GM18909 (cell line): Measurements from ENCODE around the gene PTPN1.

Experiments
- ATAC-seq: cut with Tn5 transposase; IDR thresholded peaks from one replicate; pipeline ENCODE4 v1.9.1; 2021; ENCODE audit warnings: mild to moderate bottlenecking; ENCODE audit not compliant: unreplicated experiment, poor library complexity

The PTPN1 gene

DNA sequence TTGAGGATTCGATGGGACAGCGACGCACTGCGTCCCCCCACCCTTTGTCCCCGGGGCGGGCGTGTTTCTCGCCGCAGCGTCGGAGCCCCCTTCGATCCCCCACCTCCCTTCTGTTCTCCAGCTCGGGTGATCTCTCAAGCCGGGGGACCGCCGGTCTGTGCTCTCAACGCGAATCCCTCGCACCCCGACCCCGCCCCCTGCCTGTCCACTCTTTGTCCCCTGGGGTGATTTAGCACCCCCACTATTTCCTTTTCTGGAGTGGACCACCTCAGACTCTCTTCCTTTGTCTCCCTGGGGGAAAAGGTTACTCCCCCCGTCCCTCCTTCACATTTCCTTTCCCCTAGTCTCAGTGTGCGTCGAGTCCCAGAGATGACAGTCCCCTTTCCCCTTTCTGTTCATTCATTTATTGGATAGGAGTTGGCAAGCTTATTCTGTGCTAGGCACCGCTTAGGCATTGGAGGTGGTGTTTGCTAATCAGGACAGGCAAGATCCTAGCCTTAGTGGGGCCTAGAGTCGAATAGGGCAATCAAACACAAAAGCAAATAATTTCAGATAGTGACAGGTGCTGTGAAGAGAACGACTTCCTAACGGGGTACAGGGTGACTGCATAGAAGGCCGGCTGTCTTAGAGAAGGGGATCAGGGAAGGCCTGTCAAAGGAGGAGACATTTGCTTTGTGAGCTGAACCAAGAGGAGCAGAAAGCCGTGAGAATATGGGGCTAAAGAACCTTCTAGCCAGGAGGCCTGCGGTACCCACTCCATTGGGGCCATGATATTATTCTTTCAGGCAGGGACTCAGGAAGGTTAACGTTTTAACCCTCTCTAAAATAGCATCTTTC lies 741 bp downstream of the PTPN1 start:
- ATAC-seq, result no peak

DNA sequence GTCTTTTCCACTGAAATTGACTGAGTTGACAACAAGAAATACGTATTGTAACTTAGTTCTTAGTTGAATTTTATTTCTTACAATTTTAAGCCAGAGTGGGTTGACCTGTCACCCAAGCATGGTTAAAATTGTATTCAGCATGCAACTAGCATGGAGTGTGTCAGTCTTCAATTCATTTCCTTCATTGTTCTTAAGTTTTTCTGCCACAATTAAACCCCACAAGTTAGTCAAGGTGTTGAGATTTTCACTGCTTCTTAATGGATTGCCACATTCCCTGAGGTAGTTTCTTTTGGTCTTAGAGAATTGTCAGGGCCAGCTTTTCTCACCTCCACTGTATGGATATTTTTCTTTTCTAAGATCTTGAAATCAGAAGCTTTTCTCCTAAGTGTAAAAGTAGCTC lies 2.1 kb downstream of the PTPN1 start:
- ATAC-seq, result no peak

DNA sequence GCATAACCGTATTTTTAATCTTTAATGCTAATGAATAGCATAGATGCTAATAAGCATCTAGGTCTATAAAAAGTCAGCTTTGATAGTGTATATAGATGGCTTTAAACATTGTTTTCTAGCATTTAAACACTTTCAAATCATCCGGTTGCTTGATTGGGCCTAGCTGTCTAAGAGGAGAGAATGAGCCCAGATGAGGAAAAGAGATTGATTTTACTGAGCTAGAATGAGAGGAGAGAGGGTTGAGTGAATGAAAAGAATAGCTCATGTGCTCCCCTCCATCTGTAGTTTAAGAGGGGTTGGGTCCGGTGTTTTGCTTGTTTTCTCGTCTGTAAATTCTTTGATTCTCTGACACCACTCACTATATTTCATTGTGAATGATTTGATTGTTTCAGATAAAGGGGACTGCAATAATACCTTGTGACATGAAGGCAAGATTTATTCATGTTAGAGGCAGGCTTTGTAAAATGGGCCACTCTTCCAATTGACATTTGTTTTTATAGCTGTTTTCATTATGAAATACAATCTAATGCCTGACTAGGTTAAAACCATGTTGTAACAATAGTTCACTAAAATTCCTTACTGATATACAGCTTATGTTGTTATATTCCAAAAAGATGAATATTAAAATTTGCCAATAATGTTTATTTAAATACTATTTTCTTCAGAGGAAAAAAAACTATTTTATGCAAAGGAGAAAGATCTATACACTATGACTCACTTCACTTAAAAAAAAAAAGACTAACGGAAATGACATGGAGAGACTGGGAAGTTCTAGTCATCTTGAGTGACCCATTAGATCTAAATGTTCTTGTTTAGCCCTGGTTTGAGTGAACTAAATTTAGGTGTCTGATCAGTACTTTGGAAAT lies 3.2 kb downstream of the PTPN1 start:
- no peak for ATAC-seq

DNA sequence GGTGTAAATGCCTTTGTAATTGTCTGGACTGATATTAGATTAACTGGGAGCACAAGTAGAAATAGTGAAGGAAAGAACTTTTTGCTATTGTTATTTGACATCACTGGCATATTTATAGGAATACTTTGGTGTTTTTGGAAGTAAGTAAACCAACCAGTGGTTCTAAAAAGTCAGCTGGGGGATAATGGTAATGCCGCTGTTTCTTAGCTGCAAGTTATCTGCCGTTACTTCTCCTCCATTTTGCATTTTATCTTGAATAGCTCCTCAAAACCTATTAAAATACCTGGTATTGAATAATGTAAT lies 3.8 kb downstream of the PTPN1 start:
- no peak for ATAC-seq

DNA sequence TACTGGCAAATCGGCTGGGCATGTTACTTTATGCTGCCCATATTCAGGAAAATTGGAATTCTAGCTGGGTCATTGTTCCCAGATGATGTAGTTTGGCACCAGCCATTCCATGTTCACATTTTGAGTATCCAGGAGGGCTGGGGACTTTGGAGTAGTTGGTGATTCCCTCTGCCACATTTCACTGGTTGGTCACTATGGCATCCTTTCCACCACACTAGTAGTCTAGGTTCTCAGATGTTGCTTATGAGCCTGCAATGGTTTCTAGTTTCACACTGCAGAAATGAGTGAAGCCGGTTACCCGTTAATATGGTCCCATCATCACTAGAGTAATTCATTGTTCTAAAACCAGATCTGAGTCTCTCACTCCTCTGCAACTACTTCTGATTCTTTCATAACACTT lies 4.6 kb downstream of the PTPN1 start:
- ATAC-seq, result no peak

DNA sequence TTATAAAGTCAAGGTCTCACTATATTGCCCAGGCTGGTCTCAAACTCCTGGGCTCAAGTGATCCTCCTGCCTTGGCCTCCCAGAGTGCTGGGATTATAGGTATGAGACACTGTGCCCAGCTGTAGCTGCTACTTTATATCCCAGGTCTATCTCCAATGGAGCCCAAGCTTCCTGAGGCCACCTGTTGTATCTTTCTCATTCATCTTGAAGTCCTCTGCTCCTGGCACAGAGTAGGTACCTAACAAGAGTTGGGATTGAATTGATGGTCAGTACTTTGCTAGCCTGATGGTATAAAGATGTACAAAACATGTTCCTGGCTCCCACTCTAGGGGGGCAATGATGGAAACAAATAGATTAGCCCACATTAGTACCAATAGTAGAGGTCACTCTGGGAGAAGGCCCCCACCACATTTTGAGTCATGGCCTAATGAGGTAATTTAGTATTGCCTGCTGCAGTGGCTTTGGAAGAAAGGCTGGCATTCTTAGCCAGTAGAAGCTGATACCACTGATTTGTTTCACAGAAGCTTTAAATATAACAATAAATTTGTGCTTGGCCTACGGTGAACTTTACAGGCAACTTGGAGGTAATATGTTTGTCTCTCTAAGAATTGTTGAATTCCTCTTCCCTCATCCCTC lies 5.4 kb downstream of the PTPN1 start:
- no peak for ATAC-seq

DNA sequence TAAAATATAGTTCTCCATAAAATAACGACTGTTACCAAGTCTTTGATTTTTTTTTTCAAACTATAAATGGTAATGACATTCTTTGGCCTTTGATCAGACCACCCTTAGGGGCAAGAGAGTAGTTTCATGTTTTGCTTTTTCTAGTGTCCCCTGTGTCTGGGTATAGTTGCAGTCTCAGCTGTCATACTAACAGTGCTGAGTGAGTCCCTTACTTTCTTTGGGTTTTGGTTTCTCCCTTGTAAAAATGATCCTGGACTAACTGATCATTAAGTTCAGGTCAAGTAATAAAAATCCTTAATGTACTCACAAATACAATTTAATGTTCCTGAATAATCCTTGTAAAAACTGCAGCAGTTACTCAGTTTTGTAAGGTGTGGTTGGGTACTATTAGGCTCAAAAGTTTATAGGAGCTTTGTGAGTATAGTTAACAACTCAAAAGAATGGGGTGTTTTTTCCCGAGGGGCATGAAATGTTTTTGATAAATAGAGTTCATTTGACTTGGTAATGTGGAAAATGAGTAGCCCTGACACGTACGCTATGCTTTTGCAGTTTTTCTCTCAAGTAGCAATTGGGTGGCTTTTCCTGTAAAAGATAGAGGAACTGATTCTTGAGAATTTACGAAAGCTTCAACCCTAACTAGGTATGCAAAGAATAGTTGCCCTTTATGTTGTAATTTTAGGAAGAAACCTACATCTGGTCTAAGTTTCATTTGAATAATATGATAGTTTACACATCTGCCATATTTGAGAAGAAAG lies 6.2 kb downstream of the PTPN1 start:
- peak; percentile 56 for ATAC-seq

DNA sequence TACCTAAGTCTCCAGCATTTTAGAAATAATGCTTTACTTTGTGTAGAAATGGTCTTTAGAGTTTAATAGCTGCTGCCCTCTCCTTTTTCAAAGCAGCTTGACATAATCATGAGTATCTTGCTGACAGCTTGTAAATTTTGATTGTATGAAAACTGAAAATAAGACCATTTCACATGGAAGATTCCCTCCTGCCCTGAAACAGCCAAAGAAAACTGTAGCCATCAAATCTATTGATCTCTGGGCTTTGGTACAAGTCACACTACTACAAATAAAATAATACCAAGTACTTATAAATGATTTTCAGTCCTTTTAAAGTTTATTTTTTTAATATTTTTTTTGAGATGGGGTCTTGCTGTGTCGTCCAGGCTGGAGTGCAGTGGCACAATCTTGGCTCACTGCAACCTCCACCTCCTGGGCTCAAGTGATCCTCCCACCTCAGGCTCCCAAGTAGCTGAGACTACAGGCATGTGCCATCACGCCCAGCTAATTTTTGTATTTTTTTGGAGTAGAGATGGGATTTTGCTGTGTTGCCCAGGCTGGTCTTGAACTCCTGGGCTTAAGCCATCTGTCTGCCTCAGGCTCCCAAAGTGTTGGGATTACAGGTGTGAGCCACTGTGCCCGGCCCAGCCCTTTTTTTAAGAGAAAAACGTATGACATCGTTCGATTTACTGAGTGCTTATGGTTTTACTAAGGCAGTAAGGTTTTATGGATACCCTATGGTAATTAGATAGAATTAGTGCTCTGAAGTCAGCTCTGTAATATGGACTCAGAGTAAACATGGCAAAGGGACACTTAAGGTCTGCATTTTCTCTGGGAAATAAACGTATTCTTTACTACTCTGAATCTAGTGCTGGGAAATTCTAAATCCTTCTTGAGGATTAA lies 7.0 kb downstream of the PTPN1 start:
- no peak for ATAC-seq

DNA sequence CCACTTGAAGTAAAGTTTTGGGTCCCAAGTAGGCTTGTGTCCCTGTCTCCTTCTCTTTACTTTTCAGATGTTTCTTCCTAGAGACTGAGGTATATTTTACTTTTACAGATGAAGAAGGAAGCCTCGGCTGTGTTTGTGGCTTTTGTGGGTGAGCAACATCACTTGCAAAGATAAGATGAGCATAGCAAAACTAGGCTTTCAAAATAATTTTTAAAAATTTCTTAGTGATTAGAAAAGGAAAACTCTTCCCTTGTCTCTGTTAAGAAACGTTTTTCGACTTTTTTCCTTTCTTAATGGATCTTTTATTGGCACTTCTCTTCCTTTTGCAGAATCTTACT lies 7.6 kb downstream of the PTPN1 start:
- ATAC-seq, result no peak

DNA sequence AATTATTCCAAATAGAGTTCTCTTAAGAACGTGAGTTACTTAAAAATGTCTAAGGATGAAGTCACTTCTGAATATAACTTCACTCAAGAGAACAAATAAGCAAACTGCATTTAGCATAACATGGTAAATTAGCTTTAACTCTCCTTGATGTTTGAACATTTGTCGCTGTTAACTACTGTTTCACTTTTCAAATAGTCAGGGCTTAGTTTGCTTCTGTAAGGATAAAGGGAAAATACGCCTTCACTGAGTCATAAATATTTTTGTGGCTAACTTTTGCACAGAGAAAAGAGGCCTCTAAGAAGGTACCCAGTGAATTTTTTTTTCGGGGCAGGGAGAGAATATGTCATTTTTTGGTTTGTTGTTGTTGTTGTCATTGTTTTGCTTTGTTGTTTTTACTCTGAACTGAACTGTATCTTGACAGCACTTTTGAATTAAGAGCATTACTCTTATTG lies 8.1 kb downstream of the PTPN1 start:
- ATAC-seq, result no peak

DNA sequence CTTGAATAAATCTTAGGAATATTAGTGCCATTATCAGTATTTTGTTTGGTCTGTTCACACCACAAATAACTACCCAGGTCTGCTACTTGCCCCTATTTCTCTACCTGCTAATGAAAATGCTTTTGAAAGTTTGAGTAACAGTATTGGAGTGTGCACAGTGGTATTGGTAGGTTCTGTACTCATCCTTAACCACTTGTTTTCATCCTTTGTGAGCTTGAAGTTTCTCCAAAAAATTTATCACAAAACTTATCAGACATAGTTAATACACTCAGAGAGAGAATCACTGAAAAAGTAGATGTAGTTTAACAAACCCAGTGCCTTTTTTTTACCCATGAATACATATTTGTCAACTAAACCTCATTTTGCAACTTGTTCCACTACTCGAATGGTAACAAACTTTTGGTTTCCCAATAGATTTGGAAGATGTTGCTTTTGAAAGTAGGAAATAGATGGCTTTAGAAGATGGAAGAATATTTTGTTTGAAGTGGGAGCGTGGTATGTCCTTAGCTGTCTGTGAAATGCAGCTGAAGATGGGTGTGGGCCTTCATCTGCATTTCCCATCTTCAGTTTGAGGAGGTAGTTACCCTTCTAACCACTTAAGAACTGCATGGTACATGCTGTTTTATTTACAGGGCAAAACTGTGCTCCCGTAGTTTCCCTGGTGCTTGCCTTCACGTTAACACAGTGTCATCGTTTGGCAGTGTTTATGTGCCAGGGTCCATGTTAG lies 9.0 kb downstream of the PTPN1 start:
- no peak for ATAC-seq

DNA sequence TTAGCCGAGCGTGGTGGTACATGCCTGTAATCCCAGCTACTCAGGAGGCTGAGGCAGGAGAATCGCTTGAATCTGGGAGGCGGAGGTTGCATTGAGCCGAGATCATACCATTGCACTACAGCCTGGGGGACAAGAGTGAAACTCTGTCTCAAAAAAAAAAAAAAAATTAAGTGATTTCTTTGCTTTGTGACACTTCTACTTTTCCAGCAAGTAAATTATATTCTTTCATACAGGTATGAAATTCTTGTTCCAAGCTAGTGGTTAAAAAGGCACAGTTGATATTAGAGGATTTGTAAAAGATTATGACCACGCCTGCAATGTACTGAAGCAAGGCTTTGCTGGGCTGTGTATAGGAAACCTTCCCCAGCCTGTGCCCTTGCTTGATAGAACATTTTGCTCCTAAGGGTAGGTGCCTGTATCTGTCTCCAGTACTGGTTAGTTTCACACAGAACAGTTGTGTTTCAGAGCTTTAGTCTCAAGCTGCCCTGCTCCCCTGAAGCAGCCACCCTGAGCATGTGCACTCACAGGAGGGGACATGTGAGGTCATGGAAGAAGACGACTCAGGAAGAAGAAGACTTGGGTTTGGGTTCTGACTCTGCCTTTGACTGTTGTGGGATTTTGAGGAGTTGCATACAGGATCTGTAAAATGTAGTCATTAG lies 10.2 kb downstream of the PTPN1 start:
- ATAC-seq, result peak; percentile 41

DNA sequence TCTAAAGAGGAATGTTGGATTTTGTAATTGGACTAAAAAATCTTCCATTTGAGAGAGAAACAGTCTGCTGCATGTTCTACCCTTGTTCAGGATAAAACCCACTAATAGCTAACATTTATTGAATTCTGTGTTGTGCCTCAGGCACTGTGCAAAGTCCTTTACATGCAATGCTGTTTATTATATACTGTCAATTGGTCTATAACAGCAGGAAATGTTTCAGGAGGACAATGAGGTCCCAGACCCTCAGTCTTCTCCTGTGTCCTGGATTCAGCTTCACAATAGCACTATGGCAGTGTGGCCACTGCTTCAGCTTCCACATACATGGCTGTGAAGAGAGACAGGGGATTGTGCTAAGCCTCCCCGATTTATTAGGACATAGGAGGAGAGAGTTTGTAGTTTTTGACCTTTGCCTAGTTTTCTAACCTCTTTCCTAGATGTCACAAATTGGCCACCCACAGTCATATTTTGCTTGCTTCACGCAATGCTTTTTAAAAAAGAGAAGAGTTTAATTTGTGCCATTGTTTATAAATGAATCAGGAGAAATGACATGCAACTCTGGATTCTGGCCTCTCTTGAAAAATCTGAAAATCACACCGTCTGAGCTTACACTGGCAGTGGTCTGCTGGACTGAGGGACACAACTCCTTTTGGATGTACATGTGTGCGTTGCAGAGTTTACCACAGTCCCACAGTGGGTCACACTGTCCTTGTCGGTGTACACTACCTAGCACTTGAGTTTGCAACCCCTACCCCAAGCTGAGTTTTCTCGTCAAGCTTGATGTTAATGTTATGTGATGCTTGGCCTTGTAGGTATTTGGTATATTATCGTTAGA lies 11.3 kb downstream of the PTPN1 start:
- ATAC-seq, result no peak

DNA sequence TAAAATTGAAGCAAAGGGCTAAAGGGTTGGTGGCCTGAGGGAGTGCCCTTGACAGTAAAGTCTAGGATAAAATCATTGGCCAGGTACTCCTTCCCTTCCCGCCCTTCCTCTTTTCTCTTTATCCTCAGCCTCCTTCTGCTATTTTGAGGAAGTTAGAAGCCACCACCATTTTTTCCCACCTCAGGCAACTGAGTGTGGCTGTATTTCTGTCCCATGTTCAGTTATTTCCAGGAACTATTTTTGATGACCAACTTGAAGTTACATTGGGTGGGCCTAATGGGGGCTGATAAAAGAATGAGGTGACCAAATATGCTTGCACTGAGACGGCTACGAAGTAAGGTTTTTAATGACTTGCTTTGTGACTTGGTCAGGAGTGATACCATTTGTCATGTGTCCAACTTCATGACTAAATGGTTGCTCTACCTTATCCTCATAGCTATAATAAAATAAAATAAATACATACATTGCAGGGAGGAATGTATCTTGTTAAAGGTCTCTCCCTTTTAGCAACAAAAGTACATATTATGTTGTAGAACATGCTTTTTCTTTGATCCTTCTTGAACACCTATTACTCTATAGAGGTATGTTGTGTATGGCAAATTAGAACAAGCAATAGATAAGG lies 12.0 kb downstream of the PTPN1 start:
- ATAC-seq, result no peak

DNA sequence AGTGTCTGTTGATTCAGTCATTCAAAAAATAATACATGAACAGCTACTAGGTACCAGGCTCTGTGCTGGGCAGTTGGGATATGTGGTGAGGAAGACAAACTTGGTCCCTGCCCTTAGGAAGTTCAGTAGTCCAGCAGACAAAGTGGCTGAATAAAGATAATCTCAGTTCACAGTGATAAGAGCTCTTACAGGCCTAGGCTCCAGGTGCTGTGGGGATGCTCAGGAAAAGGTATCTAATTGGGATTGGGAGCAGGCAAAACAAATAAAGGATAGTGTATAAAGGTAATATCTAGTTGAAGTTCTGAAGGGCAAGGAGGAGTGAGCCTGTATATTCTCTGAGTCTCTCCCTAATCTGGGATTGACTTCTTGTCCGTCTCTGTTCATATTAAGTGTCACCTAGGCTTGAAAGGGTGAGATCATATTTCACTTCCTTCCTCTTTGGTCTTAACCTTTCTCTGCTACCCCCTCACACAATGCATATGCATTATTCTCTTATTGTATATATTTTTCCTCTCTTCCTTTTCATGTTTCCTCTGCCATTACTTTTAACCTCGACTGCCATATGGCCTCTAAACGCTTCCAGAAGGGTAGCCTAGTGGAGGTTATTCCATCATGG lies 13.5 kb downstream of the PTPN1 start:
- ATAC-seq, result no peak

DNA sequence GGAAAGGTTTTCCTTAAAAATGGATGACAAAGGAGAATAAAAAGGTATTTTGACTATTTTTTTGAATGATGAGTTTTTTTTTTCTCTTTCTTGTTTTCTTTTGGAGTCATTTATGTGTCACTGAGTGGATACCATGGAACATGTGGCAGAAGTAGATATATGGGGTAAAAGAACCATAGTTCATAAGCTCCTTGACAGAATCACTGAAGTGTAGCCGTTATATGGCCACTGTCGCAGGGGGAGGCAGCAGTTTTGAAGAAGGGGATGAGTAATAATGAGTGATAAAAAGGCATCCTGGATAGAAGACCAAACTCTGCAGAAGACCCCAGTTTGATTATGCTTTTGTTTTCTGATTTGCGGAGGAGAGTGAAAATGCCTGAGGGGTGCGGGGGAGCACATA lies 15.5 kb downstream of the PTPN1 start:
- no peak for ATAC-seq
